Measurements from ENCODE around the gene ALDH1B1.

GRCh38 chr9:38443181-38443580 lies 50.7 kb downstream of the ALDH1B1 start:
- TF ChIP-seq, protein P1, sequence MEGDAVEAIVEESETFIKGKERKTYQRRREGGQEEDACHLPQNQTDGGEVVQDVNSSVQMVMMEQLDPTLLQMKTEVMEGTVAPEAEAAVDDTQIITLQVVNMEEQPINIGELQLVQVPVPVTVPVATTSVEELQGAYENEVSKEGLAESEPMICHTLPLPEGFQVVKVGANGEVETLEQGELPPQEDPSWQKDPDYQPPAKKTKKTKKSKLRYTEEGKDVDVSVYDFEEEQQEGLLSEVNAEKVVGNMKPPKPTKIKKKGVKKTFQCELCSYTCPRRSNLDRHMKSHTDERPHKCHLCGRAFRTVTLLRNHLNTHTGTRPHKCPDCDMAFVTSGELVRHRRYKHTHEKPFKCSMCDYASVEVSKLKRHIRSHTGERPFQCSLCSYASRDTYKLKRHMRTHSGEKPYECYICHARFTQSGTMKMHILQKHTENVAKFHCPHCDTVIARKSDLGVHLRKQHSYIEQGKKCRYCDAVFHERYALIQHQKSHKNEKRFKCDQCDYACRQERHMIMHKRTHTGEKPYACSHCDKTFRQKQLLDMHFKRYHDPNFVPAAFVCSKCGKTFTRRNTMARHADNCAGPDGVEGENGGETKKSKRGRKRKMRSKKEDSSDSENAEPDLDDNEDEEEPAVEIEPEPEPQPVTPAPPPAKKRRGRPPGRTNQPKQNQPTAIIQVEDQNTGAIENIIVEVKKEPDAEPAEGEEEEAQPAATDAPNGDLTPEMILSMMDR (IDR thresholded peaks at IDR 0.05), result no peak
- TF ChIP-seq EP300 (IDR thresholded peaks at IDR 0.05) (no peak), POLR2A (IDR thresholded peaks at IDR 0.05) (no peak)

All from sigmoid colon (tissue), 4 donors.